ENCODE measurements around the gene TFR2. TPM values are rescaled to one million over a fixed set of nuclear protein-coding genes. Genes with fewer than 3 reads are reported as not detected.
A peak's percentile ranks its signal among the peaks of the same experiment; 100 is the strongest.

The TFR2 gene
- total and polyA plus RNA-seq, 9 of the 15 experiments (the other 6 are each of a cell fraction or from before 2014, with no cell fraction given) = 3.8 to 123 (median 51.1) TPM

GRCh38 chr7:100585511-100586265, 55.7 kb downstream of the TFR2 start, which contains the start of gene LRCH4 (continued):
- TF ChIP-seq MLLT1 (IDR thresholded peaks at IDR 0.05) = peak in 1 of 2 experiments; percentile 28; a peak in 1 of 4 replicates
- TF ChIP-seq PHF20 (IDR thresholded peaks at IDR 0.05; ENCODE audit: partially characterized antibody) = peak; percentile 73
- peak; percentile 34; the same call in 1 of the 2 replicates for TF ChIP-seq TCF7 (IDR thresholded peaks at IDR 0.05; ENCODE audit: borderline replicate concordance)
- peak; percentile 94 for TF ChIP-seq RB1 (IDR thresholded peaks at IDR 0.05; ENCODE audit: low read depth)
- TF ChIP-seq HDAC1 (IDR thresholded peaks at IDR 0.05) = peak in 1 of 2 experiments; percentile 91; a peak in 2 of 4 replicates
- peak; percentile 62; the same call in 1 of the 2 replicates for TF ChIP-seq KLF13 (tag; IDR thresholded peaks at IDR 0.05; ENCODE audit: borderline replicate concordance, low read depth)
- TF ChIP-seq PHB2 (IDR thresholded peaks at IDR 0.05; ENCODE audit: low read depth) = no peak
- no peak for TF ChIP-seq TGIF2 (CRISPR knock-in tag; IDR thresholded peaks at IDR 0.05)
- 0 out of 2 replicates have a peak, but pooled peaks have one; percentile 23 for TF ChIP-seq ZNF133 (CRISPR knock-in tag; IDR thresholded peaks at IDR 0.05)
- TF ChIP-seq SMAD3 (CRISPR knock-in tag; conservative IDR thresholded peaks at IDR 0.05) = peak; percentile 70; the same call in 1 of the 2 replicates

Data from K562 (cell line).